Islet precursor cell (in vitro differentiated cells): Measurements from ENCODE around the gene CLEC2B.

ENCODE experiments used
- DNase-seq: peaks from one replicate; pipeline ENCODE4 v3.0.0-alpha.2; 2018

CLEC2B gene

DNA sequence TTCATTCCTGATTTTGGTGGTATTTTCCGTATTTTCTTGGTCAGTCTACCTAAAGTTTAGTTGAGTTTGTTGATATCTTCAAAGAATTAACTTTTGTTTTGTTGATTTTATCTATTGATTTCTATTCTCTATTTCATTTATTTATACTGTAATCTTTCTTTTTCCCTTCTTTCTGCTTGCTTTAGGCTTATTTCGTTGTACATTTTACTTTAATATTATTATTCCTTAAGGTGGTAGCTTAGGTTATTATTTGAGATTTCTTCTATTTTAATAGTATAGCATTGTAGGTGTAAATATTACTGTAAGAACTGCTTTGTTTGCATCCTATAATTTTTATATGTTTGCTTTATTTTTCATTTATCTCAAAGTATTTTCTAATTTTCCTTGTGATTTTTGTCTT, 63.3 kb downstream of the CLEC2B start:
- no peak for DNase-seq
